DMS114 treated with DMSO at 0.1 percent for 48 hours (cell line): ENCODE measurements around the gene WDR75.
"Not testable (repeated sequence)": the region's sequence is repeated elsewhere in the genome, so short reads cannot be mapped to it uniquely, and the experiment has no call there.

Experiments
- DNase-seq: peaks from one replicate; lab custom pipeline; 2025; ENCODE audit not compliant: unreplicated experiment; lab: John Stamatoyannopoulos, UW

WDR75 gene

GRCh38 chr2:189440947-189441708 lies at the start of gene WDR75:
WDR75 (plus strand) TSS chr2:189441474; CDS start chr2:189441493, 19 bp downstream.
- DNase-seq: peak; percentile 95

- DNase-seq: peak; percentile 95
Measured at GRCh38 chr2:189393440-189394111, 47.7 kb upstream of the WDR75 start.

GRCh38 chr2:189394525-189394924 lies 46.7 kb upstream of the WDR75 start:
- no peak for DNase-seq

GRCh38 chr2:189402932-189403331 lies 38.3 kb upstream of the WDR75 start:
- DNase-seq: no peak

GRCh38 chr2:189406586-189407233 lies 34.6 kb upstream of the WDR75 start:
- DNase-seq: no peak

GRCh38 chr2:189407281-189408209 lies 33.7 kb upstream of the WDR75 start:
- DNase-seq: peak; percentile 90

GRCh38 chr2:189408294-189408693 lies 33.0 kb upstream of the WDR75 start:
- DNase-seq: no peak

GRCh38 chr2:189409131-189409530 lies 32.1 kb upstream of the WDR75 start:
- DNase-seq: no peak

GRCh38 chr2:189409647-189410046 lies 31.6 kb upstream of the WDR75 start:
- peak; percentile 93 for DNase-seq

GRCh38 chr2:189411860-189412259 lies 29.4 kb upstream of the WDR75 start:
- peak; percentile 85 for DNase-seq

GRCh38 chr2:189412330-189412953 lies 28.8 kb upstream of the WDR75 start:
- peak; percentile 85 for DNase-seq

- no peak for DNase-seq
Measured at GRCh38 chr2:189413249-189413648, 28.0 kb upstream of the WDR75 start.

- DNase-seq: no peak
Measured at GRCh38 chr2:189421644-189422043, 19.6 kb upstream of the WDR75 start.

- no peak for DNase-seq
Measured at GRCh38 chr2:189424961-189425360, 16.3 kb upstream of the WDR75 start.

GRCh38 chr2:189425676-189426075 lies 15.6 kb upstream of the WDR75 start:
- no peak for DNase-seq

GRCh38 chr2:189426886-189427285 lies 14.4 kb upstream of the WDR75 start:
- no peak for DNase-seq

- DNase-seq: no peak
Measured at GRCh38 chr2:189427872-189428271, 13.4 kb upstream of the WDR75 start.

GRCh38 chr2:189430448-189430847 lies 10.8 kb upstream of the WDR75 start:
- not testable (repeated sequence) for DNase-seq

- DNase-seq: not testable (repeated sequence)
Measured at GRCh38 chr2:189435803-189436202, 5.5 kb upstream of the WDR75 start.

- DNase-seq: no peak
Measured at GRCh38 chr2:189437926-189438325, 3.3 kb upstream of the WDR75 start.
